ENCODE results near the gene INPP5B. TPM values are rescaled to one million over a fixed set of nuclear protein-coding genes. Genes with fewer than 3 reads are reported as not detected.

INPP5B gene
- total and polyA plus RNA-seq, 2 donors, result 23.1 to 24.8 TPM

DNA sequence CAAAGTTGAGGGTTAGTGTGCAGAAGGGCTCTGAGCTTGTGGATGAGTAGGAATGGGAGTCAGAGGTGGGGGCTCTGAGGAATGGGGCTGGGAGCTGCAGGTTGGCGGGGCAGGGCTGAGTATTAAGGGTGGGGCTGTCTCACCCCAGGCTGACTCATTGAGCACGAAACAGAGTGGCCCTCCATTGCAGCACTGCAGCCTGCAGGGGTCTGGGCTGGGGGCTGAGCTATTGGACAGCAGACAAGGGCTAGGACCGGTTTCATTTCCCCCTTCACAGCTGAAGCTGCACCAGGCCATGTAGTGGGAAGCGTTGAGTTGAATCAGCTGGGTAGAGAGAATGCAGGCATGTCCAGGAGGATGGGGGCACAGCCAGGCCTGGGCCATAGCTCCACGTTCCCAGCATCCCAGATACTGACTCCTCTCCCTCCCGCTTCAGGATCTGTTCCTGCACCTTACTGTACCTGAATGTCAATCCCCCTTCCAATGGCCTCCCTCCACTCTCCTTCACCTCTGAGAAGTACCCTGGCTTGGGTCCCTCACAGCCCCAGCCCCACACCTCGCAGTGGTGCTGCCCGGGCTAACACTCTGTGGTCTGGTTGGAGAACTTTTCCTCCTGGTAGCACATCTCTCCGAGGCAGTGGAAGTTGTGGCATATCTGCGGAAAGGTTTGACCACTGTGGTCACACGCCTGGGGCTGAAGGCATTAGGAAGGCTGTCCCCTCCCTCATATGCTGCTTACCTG is 4.4 kb upstream of the INPP5B start:
- no peak for DNase-seq (ENCODE audit: low read depth in 6 of 9, low spot score in 9 of 9)
- Histone ChIP-seq H3K36me3 (ENCODE audit: control insufficient read depth in 2 of 2, insufficient read depth in 2 of 2, low read length in 1 of 2) (peaks cover 0 to 5% of the 10 kb centered on the region in 2 donors), H3K9me3 (ENCODE audit: control insufficient read depth in 2 of 2, insufficient read depth in 1 of 2, low read length in 1 of 2) (no peaks in the 10 kb centered on the region), H3K4me3 (ENCODE audit: low read length in 2 of 2) (no peak overlapping the region), H3K27me3 (ENCODE audit: control insufficient read depth in 2 of 2, insufficient read depth in 1 of 2, low read length in 1 of 2) (no peaks in the 10 kb centered on the region), H3K27ac (ENCODE audit: low read depth in 1 of 2, low read length in 1 of 2) (no peak overlapping the region), H3K4me1 (ENCODE audit: control insufficient read depth in 2 of 2, insufficient read depth in 2 of 2, low read length in 2 of 2) (peaks cover 0 to 12% of the 10 kb centered on the region in 2 donors)
- WGBS, result 94% methylated on average over 11 of the region's 11 CpGs

GRCh38 chr1:37949524-37950152 is 2.8 kb upstream of the INPP5B start:
- Histone ChIP-seq H3K9me3 (ENCODE audit: control insufficient read depth in 2 of 2, insufficient read depth in 1 of 2, low read length in 1 of 2) (no peaks in the 10 kb centered on the region), H3K4me3 (ENCODE audit: low read length in 2 of 2) (no peak overlapping the region), H3K27me3 (ENCODE audit: control insufficient read depth in 2 of 2, insufficient read depth in 1 of 2, low read length in 1 of 2) (no peaks in the 10 kb centered on the region), H3K4me1 (ENCODE audit: control insufficient read depth in 2 of 2, insufficient read depth in 2 of 2, low read length in 2 of 2) (peaks cover 0 to 14% of the 10 kb centered on the region in 2 donors), H3K36me3 (ENCODE audit: control insufficient read depth in 2 of 2, insufficient read depth in 2 of 2, low read length in 1 of 2) (no peaks in the 10 kb centered on the region), H3K27ac (ENCODE audit: low read depth in 1 of 2, low read length in 1 of 2) (no peak overlapping the region)
- DNase-seq (ENCODE audit: low read depth in 6 of 9, low spot score in 9 of 9), result no peak
- WGBS, result 88% methylated on average over 6 of the region's 6 CpGs

DNA sequence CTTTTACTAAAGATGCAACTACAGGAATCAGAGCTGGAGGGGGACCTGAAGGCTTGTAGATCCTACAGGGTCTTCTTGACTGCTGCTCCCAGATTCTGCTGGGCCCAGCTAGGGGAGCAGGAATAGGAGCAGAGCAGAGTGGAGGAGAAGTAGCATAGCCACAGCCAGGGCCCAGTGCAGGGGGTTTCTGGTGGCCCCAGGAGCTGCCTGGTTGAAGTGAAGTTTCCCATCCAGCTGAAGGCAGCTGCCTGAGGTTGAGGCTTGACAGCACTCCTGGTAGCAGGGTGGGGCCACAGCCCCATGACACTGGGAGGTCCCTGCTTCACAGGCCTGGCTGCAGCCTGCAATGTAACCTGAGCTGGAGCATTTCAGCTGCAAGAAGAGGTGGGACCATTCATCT is 2.0 kb upstream of the INPP5B start:
- no peak for DNase-seq (ENCODE audit: low read depth in 6 of 9, low spot score in 9 of 9)
- Histone ChIP-seq H3K4me3 (ENCODE audit: low read length in 2 of 2) (no peak overlapping the region), H3K36me3 (ENCODE audit: control insufficient read depth in 2 of 2, insufficient read depth in 2 of 2, low read length in 1 of 2) (no peaks in the 10 kb centered on the region), H3K9me3 (ENCODE audit: control insufficient read depth in 2 of 2, insufficient read depth in 1 of 2, low read length in 1 of 2) (no peaks in the 10 kb centered on the region), H3K4me1 (ENCODE audit: control insufficient read depth in 2 of 2, insufficient read depth in 2 of 2, low read length in 2 of 2) (peaks cover 0 to 14% of the 10 kb centered on the region in 2 donors), H3K27me3 (ENCODE audit: control insufficient read depth in 2 of 2, insufficient read depth in 1 of 2, low read length in 1 of 2) (no peaks in the 10 kb centered on the region), H3K27ac (ENCODE audit: low read depth in 1 of 2, low read length in 1 of 2) (no peak overlapping the region)

GRCh38 chr1:37948166-37948565 is 1.3 kb upstream of the INPP5B start:
- WGBS, result 88% methylated on average over 2 of the region's 2 CpGs
- no peak overlapping the region for H3K27ac ChIP-seq (ENCODE audit: low read depth in 1 of 2, low read length in 1 of 2)
- no peaks in the 10 kb centered on the region for H3K27me3 ChIP-seq (ENCODE audit: control insufficient read depth in 2 of 2, insufficient read depth in 1 of 2, low read length in 1 of 2)
- H3K4me1 ChIP-seq (ENCODE audit: control insufficient read depth in 2 of 2, insufficient read depth in 2 of 2, low read length in 2 of 2), result peaks cover 0 to 14% of the 10 kb centered on the region in 2 donors
- H3K36me3 ChIP-seq (ENCODE audit: control insufficient read depth in 2 of 2, insufficient read depth in 2 of 2, low read length in 1 of 2), result no peaks in the 10 kb centered on the region
- no peaks in the 10 kb centered on the region for H3K9me3 ChIP-seq (ENCODE audit: control insufficient read depth in 2 of 2, insufficient read depth in 1 of 2, low read length in 1 of 2)
- no peak overlapping the region for H3K4me3 ChIP-seq (ENCODE audit: low read length in 2 of 2)
- DNase-seq (ENCODE audit: low read depth in 6 of 9, low spot score in 9 of 9), result no peak

GRCh38 chr1:37947364-37947763 is 511 bp upstream of the INPP5B start:
- no peaks in the 10 kb centered on the region for H3K27me3 ChIP-seq (ENCODE audit: control insufficient read depth in 2 of 2, insufficient read depth in 1 of 2, low read length in 1 of 2)
- DNase-seq (ENCODE audit: low read depth in 6 of 9, low spot score in 9 of 9), result no peak
- no peak overlapping the region for H3K27ac ChIP-seq (ENCODE audit: low read depth in 1 of 2, low read length in 1 of 2)
- 86% methylated on average over 6 of the region's 6 CpGs for WGBS
- no peaks in the 10 kb centered on the region for H3K9me3 ChIP-seq (ENCODE audit: control insufficient read depth in 2 of 2, insufficient read depth in 1 of 2, low read length in 1 of 2)
- no peak overlapping the region for H3K4me3 ChIP-seq (ENCODE audit: low read length in 2 of 2)
- peaks cover 0 to 14% of the 10 kb centered on the region in 2 donors for H3K4me1 ChIP-seq (ENCODE audit: control insufficient read depth in 2 of 2, insufficient read depth in 2 of 2, low read length in 2 of 2)
- H3K36me3 ChIP-seq (ENCODE audit: control insufficient read depth in 2 of 2, insufficient read depth in 2 of 2, low read length in 1 of 2), result no peaks in the 10 kb centered on the region

DNA sequence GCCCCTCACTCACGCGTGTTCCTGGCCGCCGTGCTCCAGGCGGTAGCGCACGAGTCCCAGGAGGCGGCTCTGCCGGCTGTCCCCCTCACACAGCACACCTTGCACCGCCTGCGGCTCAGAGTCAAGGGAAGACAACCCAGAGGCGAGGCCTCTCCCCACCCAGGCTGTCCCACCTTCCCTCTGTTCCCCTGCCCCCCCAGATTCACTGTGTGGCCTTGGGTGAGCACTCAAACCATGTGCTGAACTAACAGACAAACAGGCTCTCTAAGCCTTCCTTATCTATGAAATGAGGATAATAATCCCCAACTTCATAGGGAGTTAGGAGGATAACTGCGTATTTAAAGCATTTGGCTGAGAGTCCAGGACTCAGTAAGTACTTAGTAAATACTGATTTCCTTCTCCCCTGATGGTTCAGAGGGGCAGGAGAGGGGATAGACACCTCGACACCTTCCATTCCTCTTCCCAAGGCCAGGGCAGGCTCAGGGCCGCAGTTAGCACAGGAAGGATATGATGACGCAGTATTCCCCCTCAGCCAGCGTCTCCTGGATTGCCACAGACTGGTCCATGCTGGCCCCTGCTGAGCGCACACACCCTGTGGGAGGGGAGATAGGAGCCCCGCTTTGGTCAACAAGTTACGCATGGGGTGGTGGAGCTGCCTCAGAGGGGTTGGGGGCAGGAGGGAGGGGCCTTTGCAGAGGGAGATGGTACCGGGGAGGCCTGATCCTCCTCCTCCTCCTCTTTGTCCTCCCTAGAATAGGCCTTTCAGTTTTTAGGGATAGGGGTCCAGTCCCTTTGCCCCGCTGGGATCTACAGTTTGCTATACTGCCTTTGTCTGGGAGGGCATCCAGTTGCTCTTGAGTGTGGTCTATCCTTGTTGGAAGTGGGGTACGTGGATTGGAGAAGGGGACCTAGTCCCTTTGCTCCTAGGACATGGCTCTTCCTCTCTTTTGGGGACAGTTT is 830 bp downstream of the INPP5B start:
- Histone ChIP-seq H3K4me1 (ENCODE audit: control insufficient read depth in 2 of 2, insufficient read depth in 2 of 2, low read length in 2 of 2) (peaks cover 0 to 14% of the 10 kb centered on the region in 2 donors), H3K9me3 (ENCODE audit: control insufficient read depth in 2 of 2, insufficient read depth in 1 of 2, low read length in 1 of 2) (no peaks in the 10 kb centered on the region), H3K36me3 (ENCODE audit: control insufficient read depth in 2 of 2, insufficient read depth in 2 of 2, low read length in 1 of 2) (no peaks in the 10 kb centered on the region), H3K27me3 (ENCODE audit: control insufficient read depth in 2 of 2, insufficient read depth in 1 of 2, low read length in 1 of 2) (no peaks in the 10 kb centered on the region), H3K4me3 (ENCODE audit: low read length in 2 of 2) (peak overlapping the region; percentile 48 to 59), H3K27ac (ENCODE audit: low read depth in 1 of 2, low read length in 1 of 2) (peak overlapping the region in 1 of 2 donors; percentile 17)
- WGBS, result 81% methylated on average over 23 of the region's 23 CpGs
- no peak for DNase-seq (ENCODE audit: low read depth in 6 of 9, low spot score in 9 of 9)

- H3K27ac ChIP-seq (ENCODE audit: low read depth in 1 of 2, low read length in 1 of 2), result no peak overlapping the region
- H3K36me3 ChIP-seq (ENCODE audit: control insufficient read depth in 2 of 2, insufficient read depth in 2 of 2, low read length in 1 of 2), result no peaks in the 10 kb centered on the region
- peaks cover 0 to 14% of the 10 kb centered on the region in 2 donors for H3K4me1 ChIP-seq (ENCODE audit: control insufficient read depth in 2 of 2, insufficient read depth in 2 of 2, low read length in 2 of 2)
- no peaks in the 10 kb centered on the region for H3K27me3 ChIP-seq (ENCODE audit: control insufficient read depth in 2 of 2, insufficient read depth in 1 of 2, low read length in 1 of 2)
- WGBS, result 97% methylated on average over 5 of the region's 5 CpGs
- no peak for DNase-seq (ENCODE audit: low read depth in 6 of 9, low spot score in 9 of 9)
- no peak overlapping the region for H3K4me3 ChIP-seq (ENCODE audit: low read length in 2 of 2)
- no peaks in the 10 kb centered on the region for H3K9me3 ChIP-seq (ENCODE audit: control insufficient read depth in 2 of 2, insufficient read depth in 1 of 2, low read length in 1 of 2)
These were observed 1.6 kb downstream of the INPP5B start for GRCh38 chr1:37945251-37945650.

DNA sequence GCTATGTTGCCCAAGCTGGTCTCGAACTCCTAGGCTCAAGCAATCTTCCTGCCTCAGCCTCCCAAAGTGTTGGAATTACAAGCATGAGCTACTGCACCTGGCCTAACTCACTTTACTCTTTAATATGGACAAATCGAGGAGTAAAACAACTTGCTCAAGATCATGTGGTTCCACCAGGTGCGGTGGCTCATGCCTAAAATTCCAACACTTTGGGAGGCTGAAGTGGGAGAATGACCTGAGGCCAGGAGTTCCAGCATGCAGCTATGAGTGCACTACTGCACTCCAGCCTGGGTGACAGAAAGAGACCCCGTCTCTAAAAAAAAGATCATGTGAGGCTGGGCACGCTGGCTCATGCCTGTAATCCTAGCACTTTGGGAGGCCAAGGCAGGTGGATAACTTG is 2.0 kb downstream of the INPP5B start:
- Histone ChIP-seq H3K4me3 (ENCODE audit: low read length in 2 of 2) (no peak overlapping the region), H3K27me3 (ENCODE audit: control insufficient read depth in 2 of 2, insufficient read depth in 1 of 2, low read length in 1 of 2) (no peaks in the 10 kb centered on the region), H3K27ac (ENCODE audit: low read depth in 1 of 2, low read length in 1 of 2) (no peak overlapping the region), H3K4me1 (ENCODE audit: control insufficient read depth in 2 of 2, insufficient read depth in 2 of 2, low read length in 2 of 2) (peaks cover 0 to 14% of the 10 kb centered on the region in 2 donors), H3K9me3 (ENCODE audit: control insufficient read depth in 2 of 2, insufficient read depth in 1 of 2, low read length in 1 of 2) (no peaks in the 10 kb centered on the region), H3K36me3 (ENCODE audit: control insufficient read depth in 2 of 2, insufficient read depth in 2 of 2, low read length in 1 of 2) (no peaks in the 10 kb centered on the region)
- 96% methylated on average over 5 of the region's 5 CpGs for WGBS
- DNase-seq (ENCODE audit: low read depth in 6 of 9, low spot score in 9 of 9), result no peak
